CD14-positive monocyte (primary cell): Measurements from ENCODE around the gene SMIM24. TPM values are rescaled to one million over a fixed set of nuclear protein-coding genes. Genes with fewer than 3 reads are reported as not detected.
A peak's percentile ranks its signal among the peaks of the same experiment; 100 is the strongest.

Source experiments
- DNase-seq, 3 donors: peaks; one replicate each; pipeline ENCODE4 v3.0.0-alpha.2; 2011 to 2022
- H2AFZ ChIP-seq: 2 replicates; pipeline ENCODE4 v1.6.0; 2012; ENCODE audit warnings: mild to moderate bottlenecking, low read depth, low read length, inconsistent platforms; ENCODE audit not compliant: insufficient read depth, poor library complexity, severe bottlenecking
- H3K27ac ChIP-seq, 2 donors: 1 replicate in 1 of 2; 2 replicates in 1 of 2; pipeline ENCODE4 v1.5.1; 2012 to 2013; ENCODE audit warnings: low read length in 2 of 2, control low read depth in 1 of 2, inconsistent platforms in 1 of 2, low read depth in 1 of 2, mild to moderate bottlenecking in 1 of 2
- H3K27me3 ChIP-seq, 2 donors: one replicate each; pipeline versions ENCODE4 v1.6.0 to v1.6.1; 2011 to 2013; ENCODE audit warnings: low read length in 2 of 2; ENCODE audit not compliant: control insufficient read depth in 2 of 2, insufficient read depth in 2 of 2
- H3K36me3 ChIP-seq, 2 donors: replicated peaks in 1 of 2; 1 replicate in 1 of 2; 2 replicates in 1 of 2; pipeline versions ENCODE4 v1.5.1 to v1.6.1; 2012 to 2013; ENCODE audit warnings: low read length in 2 of 2, control low read depth in 1 of 2, inconsistent platforms in 1 of 2, mild to moderate bottlenecking in 1 of 2; ENCODE audit not compliant: insufficient read depth in 2 of 2, control insufficient read depth in 1 of 2
- H3K4me1 ChIP-seq, 2 donors: 1 replicate in 1 of 2; 2 replicates in 1 of 2; pipeline versions ENCODE4 v1.5.1 to v1.6.1; 2012 to 2013; ENCODE audit warnings: low read length in 2 of 2, control low read depth in 1 of 2, inconsistent platforms in 1 of 2, mild to moderate bottlenecking in 1 of 2, moderate library complexity in 1 of 2; ENCODE audit not compliant: insufficient read depth in 2 of 2, control insufficient read depth in 1 of 2
- H3K4me2 ChIP-seq: replicated peaks from 2 replicates; pipeline ENCODE3; 2012; ENCODE audit warnings: low read length, moderate library complexity, mild to moderate bottlenecking; ENCODE audit not compliant: poor library complexity, severe bottlenecking; ENCODE audit errors: extremely low read depth
- H3K4me3 ChIP-seq, 3 experiments: fragments of 200-600 bp in 1 of 3; sonication (generic) in 1 of 3; replicated peaks in 1 of 3; 1 replicate in 2 of 3; 2 replicates in 1 of 3; pipeline ENCODE4 v1.5.1; 2011 to 2013; ENCODE audit warnings: low read length in 3 of 3, mild to moderate bottlenecking in 3 of 3, control low read depth in 2 of 3, low read depth in 2 of 3, inconsistent platforms in 1 of 3, moderate library complexity in 1 of 3
- H3K79me2 ChIP-seq: 2 replicates; pipeline ENCODE4 v1.6.0; 2012; ENCODE audit warnings: mild to moderate bottlenecking, control low read depth, inconsistent platforms, low read length, moderate library complexity; ENCODE audit not compliant: insufficient read depth
- H3K9ac ChIP-seq: 2 replicates; pipeline ENCODE4 v1.6.0; 2017; ENCODE audit warnings: low read length, mild to moderate bottlenecking; ENCODE audit not compliant: insufficient read depth, poor library complexity, severe bottlenecking
- H3K9me3 ChIP-seq, 2 donors: replicated peaks in 1 of 2; 1 replicate in 1 of 2; 2 replicates in 1 of 2; pipeline versions ENCODE4 v1.5.1 to v1.6.1; 2012 to 2013; ENCODE audit warnings: low read length in 2 of 2, control low read depth in 1 of 2; ENCODE audit not compliant: control insufficient read depth in 1 of 2, insufficient read depth in 1 of 2
- H4K20me1 ChIP-seq: 2 replicates; pipeline ENCODE4 v1.6.0; 2012; ENCODE audit warnings: mild to moderate bottlenecking, low read length, control low read depth, moderate library complexity; ENCODE audit not compliant: insufficient read depth
- H3K27ac Mint-ChIP-seq, 7 donors: one replicate each; pipeline ENCODE4 v1.8.0; 2020; ENCODE audit warnings: mild to moderate bottlenecking in 7 of 7, mixed read lengths in 7 of 7, moderate library complexity in 6 of 7, inconsistent platforms in 2 of 7
- H3K27me3 Mint-ChIP-seq, 3 donors: one replicate each; pipeline ENCODE4 v1.8.0; 2021 to 2022; ENCODE audit warnings: low read depth in 3 of 3, mild to moderate bottlenecking in 3 of 3, mixed read lengths in 3 of 3, moderate library complexity in 3 of 3, inconsistent platforms in 1 of 3
- H3K36me3 Mint-ChIP-seq, 2 donors: one replicate each; pipeline ENCODE4 v1.8.0; 2020; ENCODE audit warnings: mixed read lengths in 2 of 2, inconsistent platforms in 1 of 2, mild to moderate bottlenecking in 1 of 2
- H3K4me1 Mint-ChIP-seq: one replicate; pipeline ENCODE4 v1.8.0; 2020; ENCODE audit warnings: mild to moderate bottlenecking, mixed read lengths
- H3K4me3 Mint-ChIP-seq, 2 donors: one replicate each; pipeline ENCODE4 v1.8.0; 2020; ENCODE audit warnings: mild to moderate bottlenecking in 2 of 2, mixed read lengths in 2 of 2, moderate library complexity in 1 of 2
- H3K9me3 Mint-ChIP-seq, 7 donors: one replicate each; pipeline ENCODE4 v1.8.0; 2020 to 2022; ENCODE audit warnings: mixed read lengths in 7 of 7, mild to moderate bottlenecking in 6 of 7, moderate library complexity in 6 of 7, inconsistent platforms in 2 of 7
- CTCF ChIP-seq: fragments of 200-600 bp; IDR thresholded peaks from one replicate; pipeline ENCODE4 v1.8.0; 2022; ENCODE audit warnings: antibody characterized with exemption, mild to moderate bottlenecking
- WGBS: methylation state at CpG from one replicate; pipeline ENCODE4 v1.1.5; 2013; ENCODE audit warnings: missing lambda C conversion rate; ENCODE audit not compliant: insufficient coverage; 5-methylcytosine and 5-hydroxymethylcytosine counted together
- intact Hi-C, 2 donors: fragments of 100-400 bp; cut with micrococcal nuclease; formaldehyde crosslinking; loops; one replicate each; pipeline versions ENCODE4 v1.15.0 to v1.15.1; 2023
- polyA plus RNA-seq, 3 donors: library from polyadenylated mRNA; depleted of rRNA in 1 of 3; unstranded in 2 of 3; stranded (reverse) in 1 of 3; fragments of 300-500 nt in 2 of 3; fragments of >200 nt in 1 of 3; fragmentation: Illumina TruSeq in 2 of 3; gene quantifications; 1 replicate in 2 of 3; 2 replicates in 1 of 3; pipeline ENCODE4 v1.2.3, GENCODE V29; 2012 to 2021

Gene SMIM24
- polyA plus RNA-seq, 3 donors = 0.30 TPM; not detected in 2

DNA sequence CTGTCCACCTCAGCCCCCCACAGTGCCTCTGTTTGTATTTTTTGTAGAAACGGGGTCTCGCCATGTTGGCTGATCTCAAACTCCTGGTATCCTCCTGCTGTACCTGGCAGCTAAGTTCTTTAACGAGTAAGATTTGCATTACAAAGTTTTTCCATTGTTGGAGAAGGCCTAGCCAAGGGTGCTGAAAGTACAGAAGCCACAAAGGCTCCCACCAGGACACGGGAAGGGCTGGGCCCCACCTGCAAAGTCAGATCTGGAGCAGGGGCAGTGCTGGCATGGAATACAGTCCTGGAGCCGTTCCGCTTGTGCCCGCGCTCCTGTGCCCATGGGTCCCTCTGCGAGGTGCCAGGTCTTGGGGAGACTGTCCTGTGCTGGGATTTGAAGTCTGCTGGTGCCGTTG, 37.9 kb upstream of the SMIM24 start:
- H4K20me1 ChIP-seq = peaks cover 100% of the 10 kb centered on the region
- no peak overlapping the region for H3K4me3 Mint-ChIP-seq
- H3K9ac ChIP-seq = no peak overlapping the region
- intact Hi-C loops = no loop called here
- H3K27me3 Mint-ChIP-seq = no peaks in the 10 kb centered on the region
- H3K4me3 ChIP-seq = no peak overlapping the region
- no peak for DNase-seq
- H3K9me3 ChIP-seq = no peaks in the 10 kb centered on the region
- no peaks in the 10 kb centered on the region for H3K27me3 ChIP-seq
- 100% methylated on average over 6 of the region's 10 CpGs for WGBS
- H3K36me3 ChIP-seq = peaks cover 37 to 58% of the 10 kb centered on the region in 2 donors
- H3K4me1 ChIP-seq = no peaks in the 10 kb centered on the region
- H3K79me2 ChIP-seq = peaks cover 100% of the 10 kb centered on the region
- H3K27ac ChIP-seq = no peak overlapping the region
- no peak overlapping the region for H3K4me2 ChIP-seq
- H2AFZ ChIP-seq = no peak overlapping the region
- peak overlapping the region in 1 of 7 donors; percentile 47 for H3K27ac Mint-ChIP-seq
- H3K36me3 Mint-ChIP-seq = peaks cover 22 to 60% of the 10 kb centered on the region in 2 donors
- no peak for TF ChIP-seq CTCF
- H3K4me1 Mint-ChIP-seq = no peaks in the 10 kb centered on the region
- H3K9me3 Mint-ChIP-seq = peaks cover 0 to 2% (median 0%) of the 10 kb centered on the region in 7 donors

GRCh38 chr19:3517638-3518037, 37.3 kb upstream of the SMIM24 start:
- H3K9ac ChIP-seq = no peak overlapping the region
- no peak overlapping the region for H3K4me3 Mint-ChIP-seq
- no peak overlapping the region for H3K27ac ChIP-seq
- H3K9me3 ChIP-seq = no peaks in the 10 kb centered on the region
- H3K36me3 Mint-ChIP-seq = peaks cover 22 to 60% of the 10 kb centered on the region in 2 donors
- H3K4me1 Mint-ChIP-seq = peaks cover under 1% of the 10 kb centered on the region
- peaks cover 30 to 52% of the 10 kb centered on the region in 2 donors for H3K36me3 ChIP-seq
- peaks cover 100% of the 10 kb centered on the region for H4K20me1 ChIP-seq
- no peak for DNase-seq
- no peak for TF ChIP-seq CTCF
- no CpG with 5 or more reads among the region's 2 CpGs for WGBS
- intact Hi-C loops = no loop called here
- no peak overlapping the region for H3K4me3 ChIP-seq
- H3K79me2 ChIP-seq = peaks cover 100% of the 10 kb centered on the region
- no peak overlapping the region for H3K4me2 ChIP-seq
- no peaks in the 10 kb centered on the region for H3K27me3 Mint-ChIP-seq
- H3K27ac Mint-ChIP-seq = no peak overlapping the region
- no peak overlapping the region for H2AFZ ChIP-seq
- H3K27me3 ChIP-seq = no peaks in the 10 kb centered on the region
- no peaks in the 10 kb centered on the region for H3K4me1 ChIP-seq
- peaks cover 0 to 2% (median 0%) of the 10 kb centered on the region in 7 donors for H3K9me3 Mint-ChIP-seq
